Cerebellar nuclear complex (tissue), 1 donor: ENCODE data around the gene ARHGAP27.
"Not testable (repeated sequence)": the region's sequence is repeated elsewhere in the genome, so short reads cannot be mapped to it uniquely, and the experiment has no call there.

Source experiments
- DNase-seq, 2 experiments: peaks; one replicate each; lab custom pipeline; 2025; lab: John Stamatoyannopoulos, UW

The ARHGAP27 gene

DNA sequence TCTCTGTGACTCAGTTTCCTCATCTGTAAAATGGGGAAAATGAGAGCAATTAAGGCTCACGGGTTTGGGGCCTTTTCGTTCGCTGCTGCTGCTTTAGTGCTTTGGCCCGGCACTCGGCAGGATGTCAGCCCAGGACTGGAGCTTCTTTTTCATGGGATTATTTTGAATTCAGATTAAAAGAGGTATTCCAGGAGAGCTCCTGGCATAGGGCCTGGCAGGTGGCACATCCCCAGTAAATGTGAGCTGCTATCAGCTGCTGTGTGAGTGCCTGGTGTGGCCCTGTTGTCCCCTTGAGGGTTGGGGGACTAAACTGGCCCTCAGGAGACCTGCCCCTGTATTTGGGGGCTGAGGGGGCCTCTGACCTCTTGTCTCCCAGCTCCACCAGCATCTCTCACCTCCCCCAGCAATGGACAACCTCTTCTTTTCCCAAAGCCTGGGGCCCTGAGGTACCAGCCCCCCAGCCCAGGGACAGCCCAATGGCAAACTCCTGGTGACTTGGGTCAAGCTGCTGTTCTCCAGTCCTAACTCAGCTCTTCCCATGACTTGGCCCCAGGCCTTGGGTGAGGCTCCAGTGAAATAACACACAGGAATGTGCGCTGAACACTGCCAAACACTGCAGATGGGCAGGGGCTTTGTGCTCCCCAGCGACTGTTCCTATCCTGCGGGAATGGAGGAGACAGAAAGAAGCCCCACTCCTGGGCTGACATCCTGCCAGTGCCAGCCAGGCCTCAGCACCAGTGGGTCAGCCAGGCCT lies 14.4 kb upstream of the ARHGAP27 start:
- not testable (repeated sequence) for DNase-seq

DNA sequence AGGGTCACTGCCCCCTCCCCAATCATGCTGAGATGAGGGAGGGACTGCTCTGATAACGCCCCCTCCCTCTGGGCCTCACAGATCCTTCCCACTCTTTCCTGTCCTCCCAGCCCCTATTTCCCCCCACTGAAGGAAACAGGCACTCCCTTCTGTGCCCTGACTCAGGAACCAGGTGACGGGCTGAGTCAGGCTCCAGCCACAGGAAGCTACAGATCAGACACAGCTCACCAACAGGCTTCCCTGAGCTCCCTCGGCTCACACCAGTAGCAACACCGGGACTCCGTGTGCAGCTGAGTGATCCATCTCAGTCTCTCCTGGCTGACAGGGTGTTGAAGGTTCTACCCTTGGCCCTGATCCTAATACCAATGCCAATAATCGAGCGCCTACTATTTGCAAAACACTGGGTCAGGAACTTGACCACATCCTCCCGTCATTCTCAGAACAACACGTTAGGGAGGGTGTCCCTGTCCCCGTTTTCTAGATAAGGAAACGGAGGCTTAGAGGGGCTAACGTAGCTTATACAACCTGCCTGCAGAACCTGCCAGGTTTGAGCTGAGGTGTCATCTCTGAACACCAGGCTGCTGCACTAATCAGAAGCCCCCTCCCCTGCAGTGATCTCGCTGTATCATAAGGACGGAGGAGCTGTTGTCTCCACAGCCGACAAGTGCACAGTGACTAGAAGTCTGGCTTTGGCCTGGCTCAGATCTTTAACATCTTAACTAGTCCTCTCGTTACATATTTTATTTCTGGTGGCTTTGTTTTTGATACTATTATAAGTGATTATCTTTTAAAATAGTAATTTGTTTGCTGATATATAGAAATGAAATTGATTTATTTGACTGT lies 13.5 kb upstream of the ARHGAP27 start:
- not testable (repeated sequence) for DNase-seq

DNA sequence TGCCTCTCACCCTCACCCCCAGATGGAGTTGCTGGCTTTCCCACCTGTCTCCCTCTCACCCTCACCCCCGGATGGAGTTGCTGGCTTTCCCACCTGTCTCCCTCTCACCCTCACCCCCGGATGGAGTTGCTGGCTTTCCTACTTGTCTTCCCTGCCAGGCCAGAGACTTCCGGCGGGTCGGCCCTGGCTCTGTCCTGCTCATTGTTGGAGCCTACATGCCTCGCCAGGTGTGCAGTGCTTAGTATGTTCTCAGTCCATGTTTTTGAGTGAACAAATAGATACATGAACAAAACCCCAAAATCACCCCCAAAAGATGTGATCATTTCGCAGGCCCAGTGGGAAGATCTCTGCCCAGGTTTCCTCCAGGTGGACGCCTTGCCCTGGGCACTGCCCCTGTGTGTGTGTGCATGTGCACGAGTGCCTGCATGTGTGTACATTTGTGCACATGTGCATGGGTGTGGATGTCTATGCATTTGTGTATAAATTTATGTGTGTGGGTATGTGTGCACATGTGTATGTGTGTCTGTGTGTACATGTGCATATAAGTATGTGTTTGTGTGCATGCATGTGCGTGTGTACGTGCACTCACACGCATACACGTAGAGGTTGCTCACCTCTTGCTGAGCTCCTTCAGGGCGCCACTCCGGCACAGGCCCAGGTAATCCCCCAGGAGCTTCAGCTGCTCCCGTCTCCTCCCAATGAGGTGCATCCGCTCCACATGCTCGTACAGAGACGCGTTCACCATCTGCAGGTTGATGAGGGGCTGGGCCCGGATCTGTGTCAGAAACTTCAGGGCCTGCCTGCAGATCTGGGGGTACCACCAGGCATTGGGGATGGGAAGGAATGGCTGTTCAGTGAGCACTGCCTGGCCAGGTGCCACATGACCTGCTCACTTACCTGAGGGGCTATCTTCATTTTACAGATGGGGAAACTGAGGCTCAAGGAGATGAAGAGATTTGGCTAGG lies 12.5 kb upstream of the ARHGAP27 start:
- not testable (repeated sequence) for DNase-seq

DNA sequence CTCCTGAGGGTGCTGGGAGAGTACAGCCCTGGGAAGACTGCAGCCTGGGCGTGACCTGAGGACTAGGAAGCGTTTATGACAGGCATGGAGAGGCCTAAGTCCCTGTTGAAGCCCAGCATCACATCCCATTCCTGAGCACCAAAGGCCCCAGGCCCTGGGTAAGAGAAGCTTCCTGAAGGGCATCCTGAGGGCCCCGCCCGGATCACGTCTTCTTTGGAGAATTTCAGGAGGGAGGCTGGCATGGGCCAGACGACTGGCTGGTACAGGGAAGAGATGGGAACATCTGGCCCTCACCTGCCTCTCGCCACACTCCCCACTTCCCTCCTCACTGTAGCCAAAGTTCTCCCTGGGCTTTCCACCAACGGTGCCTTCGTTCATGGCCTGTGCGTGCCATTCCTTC lies 11.6 kb upstream of the ARHGAP27 start:
- not testable (repeated sequence) for DNase-seq

DNA sequence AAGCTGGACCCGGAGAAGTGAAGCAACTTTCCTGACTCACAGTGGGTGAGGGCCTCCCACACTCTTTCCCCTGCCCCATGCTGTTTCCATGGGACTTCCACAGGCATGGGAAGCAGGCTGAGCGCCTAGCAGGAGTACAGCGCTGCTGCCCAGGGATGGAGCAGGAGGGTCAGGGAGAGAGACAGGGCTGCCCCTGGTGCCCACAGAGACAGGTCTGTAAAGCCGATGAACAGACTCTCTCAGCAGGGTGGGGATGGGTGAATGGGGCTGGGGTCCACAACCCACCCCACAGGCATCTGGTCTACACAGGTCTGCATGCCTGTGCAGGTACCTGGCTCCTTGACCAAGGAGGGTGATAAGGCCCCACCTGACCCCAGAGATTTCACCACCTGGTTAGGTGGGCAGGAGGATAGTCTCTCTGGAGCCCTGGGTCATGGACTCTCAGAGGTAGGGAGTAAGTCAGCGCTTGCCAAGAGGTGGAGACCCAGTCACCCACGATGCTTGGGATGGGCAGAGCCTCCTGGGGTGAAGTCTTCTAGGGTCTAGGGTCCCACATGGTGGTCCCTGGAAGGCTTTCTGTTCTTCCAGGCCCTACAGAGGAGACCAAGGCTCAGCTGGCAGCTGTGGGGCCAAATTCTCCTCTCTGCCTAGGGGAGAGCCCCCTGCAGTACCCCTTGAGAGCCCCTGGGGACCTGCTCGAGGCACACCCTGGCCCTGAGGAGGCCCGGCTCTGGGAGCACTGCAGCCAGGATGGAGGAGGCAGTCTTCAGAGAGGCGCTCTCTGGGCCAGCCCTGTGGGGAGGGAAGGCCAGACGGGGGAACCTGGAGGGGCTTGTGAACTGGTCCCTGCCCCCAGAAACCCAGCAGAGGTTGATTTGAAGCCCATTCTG lies 10.9 kb upstream of the ARHGAP27 start:
- DNase-seq = not testable (repeated sequence)

DNA sequence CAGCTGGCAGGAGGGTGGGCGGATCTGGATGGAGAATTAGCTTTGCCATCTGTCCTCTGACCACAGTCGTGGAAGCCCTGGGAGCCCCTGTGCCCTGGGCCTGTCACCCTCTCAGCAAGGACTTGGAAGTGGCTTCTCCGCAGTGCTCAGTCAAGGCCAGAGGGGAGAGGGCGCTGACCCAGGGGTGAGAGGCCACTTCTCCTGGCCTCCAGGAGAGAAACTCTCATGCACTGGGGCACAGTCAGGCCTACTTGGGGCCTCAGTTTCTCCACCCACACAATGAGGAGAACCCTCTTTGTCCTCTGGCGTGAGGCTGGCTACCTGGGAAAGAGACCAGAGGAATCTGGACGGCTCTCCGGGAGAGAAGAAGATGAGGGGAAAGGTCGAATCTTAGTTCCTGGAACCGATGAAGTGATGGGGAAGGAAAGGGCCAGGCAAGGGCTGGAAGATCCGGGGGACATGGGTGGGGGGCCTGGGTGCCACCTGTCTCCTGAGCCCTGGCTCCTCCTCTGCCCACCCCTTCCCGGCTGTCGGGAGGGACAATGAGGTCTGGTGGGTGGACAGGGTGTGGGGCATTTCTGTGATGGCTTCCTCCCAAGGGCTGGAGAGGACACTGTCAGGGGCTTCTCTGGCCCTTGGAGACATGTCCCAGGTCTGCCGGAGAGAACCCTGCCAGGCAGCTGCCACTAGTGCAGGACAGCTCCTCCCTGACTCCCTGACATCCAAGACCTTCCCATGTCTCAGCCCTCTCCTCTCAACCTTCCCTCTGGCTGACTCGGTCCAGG lies 9.0 kb upstream of the ARHGAP27 start:
- DNase-seq = no peak

DNA sequence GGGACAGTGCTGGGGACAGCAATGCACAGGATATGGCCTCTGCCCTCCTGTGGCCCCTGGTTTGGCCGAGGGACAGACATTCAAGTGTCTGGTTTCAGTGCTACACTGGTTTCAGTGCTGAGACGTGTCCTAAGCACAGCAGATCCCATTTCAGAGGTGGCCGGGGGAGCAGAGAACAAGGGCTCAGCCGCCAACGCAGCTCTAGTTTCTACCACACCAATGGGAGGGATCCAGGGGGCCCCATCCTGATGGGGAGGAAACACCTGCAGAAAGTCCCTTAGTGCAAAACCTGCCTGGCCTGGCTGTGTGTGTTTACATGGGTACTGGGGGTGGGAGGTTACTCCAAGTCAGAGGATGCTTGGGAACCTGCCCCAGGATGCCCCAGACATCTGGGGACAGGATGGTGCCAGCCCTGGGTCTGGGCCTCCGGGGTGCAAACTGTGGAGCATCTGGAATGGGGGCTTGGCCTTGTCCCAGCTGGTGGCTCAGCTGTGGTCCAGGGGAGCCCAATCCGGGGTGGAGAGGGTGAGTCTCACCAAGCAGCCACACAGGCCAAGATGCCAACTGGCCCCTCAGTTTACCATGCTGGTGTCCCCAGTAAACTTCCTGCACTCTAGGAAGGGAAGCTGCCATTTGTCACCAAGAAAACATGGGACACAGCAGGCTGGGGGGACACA lies 8.3 kb upstream of the ARHGAP27 start:
- not testable (repeated sequence) for DNase-seq

DNA sequence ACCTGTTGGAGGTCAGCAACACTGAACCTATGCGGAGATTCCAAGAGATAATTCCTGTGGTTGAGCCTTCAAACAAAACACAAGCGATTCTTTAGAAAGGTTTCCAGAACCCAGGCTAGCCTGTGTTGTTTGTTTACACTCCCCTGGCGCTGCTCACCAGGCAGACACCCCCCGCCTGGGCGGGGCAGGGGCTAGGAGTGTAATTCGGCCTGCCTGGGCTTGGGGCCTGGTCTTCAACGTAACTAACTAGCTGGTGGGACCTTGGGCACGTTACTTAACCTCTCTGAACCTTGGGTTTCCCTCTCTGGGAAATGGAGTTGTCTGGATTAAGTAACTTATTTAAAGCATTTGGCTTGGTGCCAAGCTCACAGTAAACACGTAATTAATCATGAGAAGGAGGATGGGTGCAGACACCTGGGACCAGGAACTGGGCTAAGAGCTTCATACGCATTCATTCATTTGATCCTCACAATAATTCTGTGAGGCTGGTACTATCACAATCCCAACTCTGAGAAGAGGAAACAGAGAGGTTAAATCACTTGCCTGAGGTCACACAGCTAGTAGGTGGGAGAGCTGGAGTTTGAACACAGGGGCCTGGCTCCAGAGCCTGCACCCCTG lies 7.6 kb upstream of the ARHGAP27 start:
- DNase-seq = no peak

DNA sequence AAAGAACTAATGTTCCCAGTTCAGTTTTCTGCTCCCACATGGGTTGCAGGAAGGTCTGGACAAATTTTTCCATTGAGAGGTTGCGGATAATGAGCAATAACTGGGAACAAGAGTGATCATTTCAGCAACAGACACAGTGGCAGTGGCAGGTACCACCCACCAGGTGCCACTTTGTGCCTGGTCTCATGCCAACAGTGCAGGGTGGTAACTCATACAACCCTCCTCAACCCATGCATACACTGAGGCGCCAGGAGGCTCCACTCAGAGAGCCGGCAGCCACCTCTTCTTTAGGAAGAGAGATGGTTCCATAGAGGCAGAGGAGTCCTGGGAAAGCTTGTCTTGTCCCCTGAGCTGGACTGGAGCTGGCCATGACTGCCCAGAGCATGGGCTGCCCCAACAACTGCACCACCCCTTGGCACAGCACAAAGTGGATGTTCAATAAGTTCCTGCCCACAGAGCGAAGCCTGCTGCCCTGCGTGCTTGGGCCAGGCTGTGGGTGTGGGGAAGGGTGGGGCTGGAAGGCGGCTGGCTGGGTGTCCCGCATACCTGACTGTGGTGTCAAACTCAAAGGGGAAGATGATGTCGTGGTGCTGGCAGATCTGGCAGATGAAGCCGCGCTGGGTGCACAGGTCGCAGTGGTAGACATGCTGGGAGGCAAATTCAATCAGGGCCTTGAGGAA lies 6.4 kb upstream of the ARHGAP27 start:
- DNase-seq = no peak

DNA sequence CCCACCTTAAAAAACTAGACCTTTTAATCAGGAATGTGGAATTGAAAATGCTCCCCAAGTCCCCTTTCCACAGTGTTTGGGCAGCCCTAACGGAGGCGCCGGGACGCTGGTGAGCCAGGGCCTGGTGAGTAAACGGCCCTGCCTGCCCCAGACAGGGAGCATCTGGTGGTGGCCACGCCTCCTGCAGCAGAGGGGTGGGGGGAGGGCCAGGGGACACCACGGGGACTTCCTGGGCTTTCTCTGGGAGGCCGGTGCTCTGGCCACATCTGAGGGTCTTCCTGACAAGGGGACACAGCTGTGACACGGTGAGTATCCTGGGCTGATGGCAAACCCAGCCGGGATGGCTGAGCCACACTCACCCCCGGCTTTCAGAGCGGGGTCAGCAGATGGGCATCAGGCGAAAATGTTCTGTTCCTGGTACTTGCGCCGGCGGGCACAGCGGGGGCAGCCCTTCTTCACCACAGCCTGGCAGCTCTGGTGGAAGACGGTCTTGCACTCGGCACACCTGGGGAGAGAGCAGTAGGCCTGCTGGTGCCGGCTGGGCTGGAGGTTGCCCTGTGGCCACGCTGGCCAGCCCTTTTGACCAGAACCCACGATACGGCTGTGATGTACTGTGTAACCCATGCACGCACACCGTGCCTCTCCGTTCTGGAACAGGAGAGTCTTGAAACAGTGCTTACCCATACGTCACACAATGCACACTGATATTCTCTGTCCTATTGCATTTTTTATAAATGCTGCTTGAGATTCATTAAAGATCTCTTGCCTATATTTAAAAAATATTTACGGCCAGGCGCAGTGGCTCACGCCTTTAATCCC lies 5.0 kb upstream of the ARHGAP27 start:
- DNase-seq = no peak

DNA sequence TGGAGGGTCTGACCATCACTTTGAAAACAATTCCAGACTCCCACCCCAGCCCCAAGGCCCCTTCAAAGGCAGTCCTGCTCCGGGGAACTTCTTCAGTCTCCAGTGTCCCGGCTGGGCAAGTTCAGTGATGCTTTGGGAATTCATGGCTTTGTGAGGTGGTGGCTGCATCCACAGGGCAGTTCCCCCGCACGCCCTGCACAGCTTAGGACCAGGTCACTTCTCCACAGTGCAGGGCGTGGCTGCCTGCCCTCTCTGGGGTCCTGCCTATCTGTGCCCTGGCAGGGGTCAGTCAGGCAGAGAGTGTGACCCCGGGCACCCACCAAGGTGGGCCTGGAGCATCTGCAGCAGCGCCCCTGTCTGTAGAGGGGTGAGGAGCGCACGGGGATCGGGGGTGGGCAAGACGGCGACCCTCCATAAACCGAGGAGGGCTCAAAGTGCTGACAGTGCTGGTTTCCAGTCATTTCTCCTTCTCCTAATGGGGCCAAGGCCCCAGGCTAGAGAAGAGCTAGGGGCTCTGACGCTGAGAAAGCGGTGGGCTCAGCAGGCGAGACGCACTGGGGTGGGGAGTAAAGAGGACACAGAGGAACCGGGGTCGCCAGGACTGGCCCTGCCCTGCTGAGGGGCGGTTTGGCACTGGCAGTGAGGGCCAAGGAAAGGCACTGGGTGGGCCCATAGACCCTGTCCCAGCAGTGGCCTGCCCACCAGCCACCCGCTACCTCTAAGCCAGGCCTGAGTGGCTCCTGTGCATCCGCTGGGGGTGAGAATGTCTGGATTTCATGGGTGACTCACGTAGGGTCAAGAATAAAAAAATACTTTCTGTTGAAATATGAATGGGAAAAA lies 4.2 kb upstream of the ARHGAP27 start:
- no peak for DNase-seq

DNA sequence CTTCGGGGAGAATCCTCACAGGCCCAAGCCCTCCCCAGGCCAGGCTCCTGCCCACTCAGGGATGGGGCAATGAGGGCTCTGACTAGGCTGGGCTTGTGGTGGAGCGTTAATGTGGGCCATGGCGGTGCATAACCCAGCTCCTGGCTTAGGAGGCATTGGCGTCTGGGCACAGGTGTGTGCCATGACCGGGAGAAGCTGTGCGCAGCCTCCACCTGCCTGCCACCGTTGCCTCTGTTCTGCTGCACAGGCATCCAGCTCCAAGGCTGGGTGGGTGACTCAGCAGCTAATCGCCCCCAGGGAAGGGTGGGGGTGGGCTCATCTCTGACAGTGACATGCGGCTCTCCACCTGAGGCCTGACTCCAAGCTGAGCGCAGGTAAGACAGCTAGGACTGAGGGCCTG lies 3.5 kb upstream of the ARHGAP27 start:
- DNase-seq = no peak

DNA sequence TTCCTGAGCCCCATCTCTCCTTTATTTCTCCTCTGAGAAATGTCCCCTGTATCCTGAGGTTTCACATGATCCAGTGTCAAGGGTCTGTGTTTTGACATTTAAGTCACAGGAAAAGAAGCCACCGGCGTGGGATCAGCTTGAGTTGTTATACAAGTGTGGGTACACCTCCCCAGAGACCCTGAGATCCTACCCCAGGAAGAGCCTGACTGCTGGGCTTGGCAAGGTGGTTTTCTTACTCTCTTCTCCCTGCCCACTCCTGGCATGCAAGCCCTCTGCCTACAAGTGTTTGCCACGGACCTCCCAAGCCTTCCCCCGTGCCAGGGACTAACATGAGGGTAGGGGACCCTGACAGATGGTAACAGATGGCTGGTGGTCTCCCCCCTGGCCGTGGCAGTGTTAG lies 2.8 kb upstream of the ARHGAP27 start:
- no peak for DNase-seq

DNA sequence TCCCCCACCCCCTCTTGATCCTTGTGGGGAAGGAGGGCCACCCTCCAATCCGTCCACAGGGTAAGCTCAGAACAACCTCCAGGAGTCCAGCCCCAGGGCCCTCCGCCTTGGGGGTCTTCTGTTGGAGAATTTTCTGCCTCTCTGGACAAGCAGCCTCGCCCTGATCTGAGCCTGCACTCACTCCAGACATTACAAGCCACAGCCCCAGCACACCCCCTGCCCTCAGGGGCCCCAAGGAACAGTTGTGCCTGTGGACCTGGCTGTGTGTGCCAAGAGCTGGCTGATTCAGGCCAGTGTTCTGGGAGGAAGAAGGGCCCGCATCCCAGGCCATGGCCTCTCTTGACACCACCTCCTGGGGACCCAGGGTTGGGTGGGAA lies 477 bp upstream of the ARHGAP27 start:
- no peak for DNase-seq

DNA sequence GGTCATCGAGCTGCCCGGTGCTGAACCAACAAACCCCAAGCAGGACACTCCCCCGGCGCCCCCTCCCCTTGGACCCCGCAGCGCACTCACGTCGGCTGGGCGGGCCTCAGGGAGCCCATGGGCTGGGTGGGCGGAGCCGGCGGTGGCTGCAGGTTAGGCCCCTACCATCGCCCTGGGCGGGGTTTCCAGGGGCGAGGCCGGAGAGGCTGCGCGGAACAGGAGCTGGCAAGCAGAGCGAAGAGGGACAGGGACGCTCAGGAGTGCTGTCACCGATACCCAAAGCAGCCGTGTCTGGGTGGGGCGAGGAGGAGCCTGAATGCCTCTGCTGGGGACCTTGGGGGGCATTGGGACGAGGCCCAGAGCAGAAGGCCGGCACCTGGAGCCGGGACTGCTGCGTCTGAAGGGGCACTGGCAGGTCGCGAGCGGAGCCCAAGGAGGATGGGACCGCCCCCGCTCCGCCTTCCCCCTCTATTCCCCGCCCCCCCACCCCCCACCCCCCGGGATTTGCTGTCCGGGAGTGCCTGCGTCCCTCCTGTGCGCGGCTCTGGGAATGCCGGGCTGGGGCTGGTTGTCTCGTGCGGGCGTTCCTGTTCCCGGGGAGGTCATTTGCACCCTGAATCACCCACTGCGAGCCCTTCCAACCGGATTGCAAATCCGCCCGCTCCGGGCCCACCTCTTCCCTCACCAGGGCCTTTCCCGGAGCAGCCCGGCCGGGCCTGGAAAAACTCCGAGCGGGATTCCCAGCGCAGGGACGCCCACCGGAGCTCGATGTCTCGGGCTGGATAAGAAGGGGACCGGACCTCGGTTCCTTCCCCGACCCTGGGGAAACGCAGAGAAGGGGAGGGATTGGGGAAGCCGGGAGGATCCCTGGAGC lies 902 bp downstream of the ARHGAP27 start:
- DNase-seq = no peak
